OCI-LY3 (cell line): ENCODE results near the gene SFXN1.

Experiments
- H2AFZ ChIP-seq: fragments of 200-600, 300-600 bp; shearing (Covaris generic); 2 replicates; pipeline ENCODE4 v1.6.0; 2014; ENCODE audit warnings: antibody characterized with exemption, low read depth, low read length
- H3K27ac ChIP-seq: fragments of 200-600, 300-600 bp; sonication (generic); 2 replicates; pipeline ENCODE4 v1.5.1; 2014; ENCODE audit warnings: mild to moderate bottlenecking, low read length, moderate library complexity, mixed read lengths
- H3K27me3 ChIP-seq: fragments of 200-600, 300-600 bp; sonication (generic); 2 replicates; pipeline ENCODE4 v1.6.1; 2014; ENCODE audit warnings: low read depth, low read length, mixed read lengths
- H3K36me3 ChIP-seq: fragments of 200-600, 300-600 bp; sonication (generic); replicated peaks from 2 replicates; pipeline ENCODE3; 2014; ENCODE audit warnings: low read depth, low read length, mixed read lengths
- H3K4me1 ChIP-seq: fragments of 300-600, 200-600 bp; sonication (generic); 2 replicates; pipeline ENCODE4 v1.6.1; 2014; ENCODE audit warnings: low read length, mixed read lengths
- H3K4me2 ChIP-seq: fragments of 200-600, 300-600 bp; sonication (generic); 2 replicates; pipeline ENCODE4 v1.6.1; 2014; ENCODE audit warnings: low read length, mixed read lengths
- H3K4me3 ChIP-seq: fragments of 300-600, 200-600 bp; sonication (generic); 2 replicates; pipeline ENCODE4 v1.5.1; 2014; ENCODE audit warnings: antibody characterized with exemption, mild to moderate bottlenecking, low read length, moderate library complexity
- H3K79me2 ChIP-seq: fragments of 300-600, 200-600 bp; shearing (Covaris generic); 2 replicates; pipeline ENCODE4 v1.6.1; 2014; ENCODE audit warnings: mild to moderate bottlenecking, low read length, mixed read lengths
- H3K9ac ChIP-seq: fragments of 300-600, 200-600 bp; shearing (Covaris generic); 2 replicates; pipeline ENCODE4 v1.6.0; 2014; ENCODE audit warnings: mild to moderate bottlenecking, low read length, moderate library complexity
- H3K9me3 ChIP-seq: fragments of 200-600, 300-600 bp; shearing (Covaris generic); 2 replicates; pipeline ENCODE4 v1.6.1; 2014; ENCODE audit warnings: low read length, mixed read lengths; ENCODE audit not compliant: insufficient read depth
- H4K20me1 ChIP-seq: fragments of 200-600, 300-600 bp; sonication (generic); 2 replicates; pipeline ENCODE4 v1.6.1; 2016; ENCODE audit warnings: low read length, mixed read lengths; ENCODE audit not compliant: insufficient read depth
- CTCF ChIP-seq: fragments of 200-600, 300-600 bp; sonication (generic); IDR thresholded peaks from 2 replicates; pipeline ENCODE4 v1.5.1; 2014; ENCODE audit warnings: antibody characterized with exemption, low read length, low read depth
- EZH2phosphoT487 ChIP-seq: fragments of 200-600 bp; shearing (Covaris generic); IDR thresholded peaks from 2 replicates; pipeline ENCODE4 v1.6.1; 2018; ENCODE audit warnings: antibody characterized with exemption, mixed run types, low read depth

The SFXN1 gene

DNA sequence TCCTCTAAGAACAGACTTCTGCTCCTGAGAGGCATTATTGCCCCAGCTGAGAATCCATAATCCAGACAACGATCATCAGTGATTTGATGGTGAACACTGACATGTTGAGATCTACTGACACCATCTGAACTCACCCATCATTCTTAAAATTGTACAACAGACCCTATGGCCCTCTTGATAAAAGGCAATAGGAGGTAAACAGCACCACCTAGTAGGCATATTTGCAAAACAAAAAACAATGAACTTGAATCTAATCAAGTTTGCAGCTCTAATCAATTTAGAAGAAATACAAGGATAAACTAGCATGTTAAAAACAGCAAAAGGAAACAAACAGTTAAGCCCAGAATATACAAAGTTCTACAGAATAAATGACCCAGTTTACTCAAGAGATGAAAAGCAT lies 89.6 kb downstream of the SFXN1 start:
- no peak for TF ChIP-seq CTCF
- no peak for TF ChIP-seq EZH2phosphoT487
- Histone ChIP-seq H3K9ac (no peak overlapping the region), H3K9me3 (no peaks in the 10 kb centered on the region), H3K79me2 (no peaks in the 10 kb centered on the region), H3K4me2 (no peak overlapping the region), H3K36me3 (no peaks in the 10 kb centered on the region), H3K27ac (no peak overlapping the region), H3K27me3 (peaks cover 17% of the 10 kb centered on the region), H4K20me1 (no peaks in the 10 kb centered on the region), H3K4me1 (no peaks in the 10 kb centered on the region), H2AFZ (no peak overlapping the region), H3K4me3 (no peak overlapping the region)

DNA sequence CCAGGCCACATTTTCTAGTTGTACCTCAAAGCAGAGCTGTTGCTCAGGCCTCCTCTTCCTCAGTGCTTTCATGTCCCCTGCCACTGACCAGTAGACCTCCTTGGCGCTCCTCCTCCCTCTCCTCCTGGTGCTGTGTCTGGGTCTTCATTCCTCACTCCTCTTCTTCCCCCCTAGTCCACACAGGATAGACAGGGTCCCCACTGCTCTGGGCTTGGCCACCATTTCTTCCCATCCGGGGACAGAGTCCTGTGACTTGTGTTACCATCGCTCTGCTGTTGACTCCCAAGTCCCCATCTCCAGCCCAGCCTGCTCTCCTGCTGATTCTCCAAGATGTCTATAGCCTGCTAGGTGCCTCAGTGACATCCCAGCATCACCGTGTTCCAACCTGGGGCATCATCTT lies 91.3 kb downstream of the SFXN1 start:
- no peak overlapping the region for H3K27ac ChIP-seq

GRCh38 chr5:175572886-175573285 lies 94.5 kb downstream of the SFXN1 start:
- H3K27me3 ChIP-seq, result peaks cover 15% of the 10 kb centered on the region; the same call in 1 of the 2 replicates
- H3K36me3 ChIP-seq, result no peaks in the 10 kb centered on the region
- H3K27ac ChIP-seq, result no peak overlapping the region
- H2AFZ ChIP-seq, result no peak overlapping the region
- H3K4me3 ChIP-seq, result no peak overlapping the region
- no peaks in the 10 kb centered on the region for H4K20me1 ChIP-seq
- H3K9me3 ChIP-seq, result no peaks in the 10 kb centered on the region
- H3K9ac ChIP-seq, result no peak overlapping the region
- H3K4me2 ChIP-seq, result no peak overlapping the region
- TF ChIP-seq EZH2phosphoT487 (no peak), CTCF (no peak)
- no peaks in the 10 kb centered on the region for H3K79me2 ChIP-seq
- H3K4me1 ChIP-seq, result no peaks in the 10 kb centered on the region

More for the DNA sequence above, 91.3 kb downstream of the SFXN1 start:
- no peaks in the 10 kb centered on the region for H4K20me1 ChIP-seq
- no peaks in the 10 kb centered on the region for H3K4me1 ChIP-seq
- H2AFZ ChIP-seq, result no peak overlapping the region
- peaks cover 24% of the 10 kb centered on the region; the same call in 1 of the 2 replicates for H3K27me3 ChIP-seq
- H3K9me3 ChIP-seq, result no peaks in the 10 kb centered on the region
- no peak for TF ChIP-seq CTCF
- no peak for TF ChIP-seq EZH2phosphoT487
- H3K9ac ChIP-seq, result no peak overlapping the region
- H3K4me3 ChIP-seq, result no peak overlapping the region
- no peaks in the 10 kb centered on the region for H3K79me2 ChIP-seq
- H3K4me2 ChIP-seq, result no peak overlapping the region
- no peaks in the 10 kb centered on the region for H3K36me3 ChIP-seq

DNA sequence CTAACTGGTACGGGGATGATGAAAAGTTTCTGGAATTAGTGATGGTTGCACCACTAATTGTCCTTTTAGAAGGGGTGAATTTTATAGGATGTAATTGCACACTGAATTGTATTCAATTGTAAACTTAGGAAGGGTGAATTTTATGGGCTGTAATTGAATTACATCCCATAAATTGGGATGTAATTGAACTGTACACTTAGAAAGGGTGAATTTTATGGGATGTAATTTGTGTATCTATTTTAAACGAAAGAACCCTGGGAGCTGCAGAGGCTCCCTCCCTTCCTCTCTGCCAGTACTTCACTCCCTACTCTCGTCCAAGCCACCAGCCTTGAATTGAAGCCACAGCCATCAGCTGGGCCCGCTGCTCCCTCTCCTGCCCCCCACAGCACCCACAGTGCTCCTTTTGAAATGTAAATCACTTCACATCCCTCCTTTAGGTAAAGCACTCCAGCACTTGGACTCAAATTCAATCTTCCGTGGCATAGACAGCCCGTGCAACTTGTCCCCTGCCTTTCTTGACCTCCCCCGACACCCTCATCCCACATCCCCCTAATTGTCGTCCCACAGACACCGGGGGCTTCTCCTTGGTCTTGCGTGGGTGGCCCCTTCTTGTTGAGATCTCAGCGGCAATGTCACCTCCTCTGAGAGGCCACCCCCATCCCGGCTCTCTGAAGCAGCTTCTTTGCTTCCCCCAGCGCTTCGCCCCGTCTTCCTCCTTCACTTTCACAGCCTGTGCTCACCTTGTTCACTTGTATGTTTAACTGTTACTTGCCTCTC lies 95.3 kb downstream of the SFXN1 start:
- Histone ChIP-seq H3K27ac (no peak overlapping the region), H4K20me1 (no peaks in the 10 kb centered on the region), H3K9me3 (no peaks in the 10 kb centered on the region), H3K4me2 (no peak overlapping the region), H2AFZ (no peak overlapping the region), H3K27me3 (peaks cover 15% of the 10 kb centered on the region; the same call in 1 of the 2 replicates), H3K79me2 (no peaks in the 10 kb centered on the region), H3K9ac (no peak overlapping the region), H3K36me3 (no peaks in the 10 kb centered on the region), H3K4me3 (no peak overlapping the region), H3K4me1 (no peaks in the 10 kb centered on the region)
- TF ChIP-seq EZH2phosphoT487 (no peak), CTCF (no peak)
